MM.1S (cell line): ENCODE data around the gene RNASE8.

Source experiments
- CTCF ChIP-seq: fragments of 300-600 bp; sonication (generic); IDR thresholded peaks from 2 replicates; pipeline ENCODE4 v1.5.1; 2016; ENCODE audit warnings: antibody characterized with exemption, low read length, mixed read lengths
- EZH2 ChIP-seq: fragments of 300-600 bp; sonication (generic); optimal IDR thresholded peaks from 2 replicates; pipeline ENCODE3; 2017; ENCODE audit warnings: low read depth, mild to moderate bottlenecking, antibody characterized with exemption, low read length, mixed read lengths

GRCh38 chr14:21074398-21075272 is 17.0 kb downstream of the RNASE8 start:
- TF ChIP-seq CTCF (no peak), EZH2 (no peak)
